Activated effector memory CD4-positive, alpha-beta T cell treated with anti-CD3 and anti-CD28 coated beads, Interleukin-2, amount 50 U/mL, for 16 hours (primary cell): ENCODE data around the gene SRRD.
"Not testable (repeated sequence)": the region's sequence is repeated elsewhere in the genome, so short reads cannot be mapped to it uniquely, and the experiment has no call there.

Experiments used
- DNase-seq: peaks from one replicate; pipeline ENCODE4 v3.0.0-alpha.2; 2020

Gene SRRD, protein sequence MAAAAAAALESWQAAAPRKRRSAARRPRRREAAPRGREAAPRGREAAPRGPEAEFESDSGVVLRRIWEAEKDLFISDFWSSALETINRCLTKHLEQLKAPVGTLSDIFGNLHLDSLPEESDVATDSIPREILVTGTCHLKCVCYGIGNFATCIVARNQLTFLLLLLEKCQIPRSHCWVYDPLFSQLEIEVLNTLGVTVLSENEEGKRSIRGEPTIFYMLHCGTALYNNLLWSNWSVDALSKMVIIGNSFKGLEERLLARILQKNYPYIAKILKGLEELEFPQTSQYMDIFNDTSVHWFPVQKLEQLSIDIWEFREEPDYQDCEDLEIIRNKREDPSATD

DNA sequence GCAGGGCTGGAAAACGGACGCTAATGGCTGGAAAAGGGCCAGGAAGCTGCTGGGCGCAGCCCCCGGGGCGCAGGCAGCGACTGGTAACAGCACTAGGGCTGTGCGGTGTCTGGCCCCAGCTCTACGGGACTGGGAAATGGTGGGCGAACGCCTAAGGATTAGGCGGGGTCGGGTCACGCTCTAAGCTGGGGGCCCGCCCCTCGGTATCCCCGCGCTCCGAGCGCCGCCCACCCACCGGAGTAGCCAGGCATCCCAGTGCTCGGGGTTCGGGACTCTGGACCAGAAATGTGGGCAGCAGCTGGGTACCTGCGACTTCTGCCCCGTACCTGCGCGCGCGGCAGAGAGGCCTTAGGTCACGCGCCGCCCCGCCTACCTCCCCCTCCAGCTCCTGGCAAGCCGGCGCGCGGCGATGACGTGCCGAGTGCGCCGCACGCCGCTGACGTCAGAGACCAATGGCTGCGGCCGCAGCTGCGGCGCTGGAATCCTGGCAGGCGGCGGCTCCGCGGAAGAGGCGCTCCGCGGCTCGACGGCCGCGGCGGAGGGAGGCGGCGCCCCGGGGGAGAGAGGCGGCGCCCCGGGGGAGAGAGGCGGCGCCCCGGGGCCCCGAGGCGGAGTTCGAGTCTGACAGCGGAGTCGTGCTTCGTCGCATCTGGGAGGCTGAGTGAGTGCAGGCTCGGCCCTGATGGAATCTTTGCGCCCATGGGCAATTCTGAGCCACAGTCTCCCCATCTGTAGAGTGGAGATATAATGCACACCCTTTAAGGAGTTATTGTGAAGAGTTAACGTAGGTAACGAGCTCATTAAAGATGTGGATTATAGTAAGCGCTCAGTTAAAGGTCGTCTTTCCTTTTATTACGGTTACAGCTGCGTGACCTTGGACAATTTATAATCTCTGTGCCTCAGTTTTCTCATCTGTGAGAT, at the start of gene SRRD, which contains the start of gene HPS4:
SRRD (plus strand) TSS at position 439 of the 921 bp plus-strand sequence; CDS start at position 453, 14 bp downstream.
HPS4 (minus strand) TSS at position 345 of the 921 bp plus-strand sequence. CDS start 2,021 bp downstream, outside the sequence.
- DNase-seq: peak; percentile 98

DNA sequence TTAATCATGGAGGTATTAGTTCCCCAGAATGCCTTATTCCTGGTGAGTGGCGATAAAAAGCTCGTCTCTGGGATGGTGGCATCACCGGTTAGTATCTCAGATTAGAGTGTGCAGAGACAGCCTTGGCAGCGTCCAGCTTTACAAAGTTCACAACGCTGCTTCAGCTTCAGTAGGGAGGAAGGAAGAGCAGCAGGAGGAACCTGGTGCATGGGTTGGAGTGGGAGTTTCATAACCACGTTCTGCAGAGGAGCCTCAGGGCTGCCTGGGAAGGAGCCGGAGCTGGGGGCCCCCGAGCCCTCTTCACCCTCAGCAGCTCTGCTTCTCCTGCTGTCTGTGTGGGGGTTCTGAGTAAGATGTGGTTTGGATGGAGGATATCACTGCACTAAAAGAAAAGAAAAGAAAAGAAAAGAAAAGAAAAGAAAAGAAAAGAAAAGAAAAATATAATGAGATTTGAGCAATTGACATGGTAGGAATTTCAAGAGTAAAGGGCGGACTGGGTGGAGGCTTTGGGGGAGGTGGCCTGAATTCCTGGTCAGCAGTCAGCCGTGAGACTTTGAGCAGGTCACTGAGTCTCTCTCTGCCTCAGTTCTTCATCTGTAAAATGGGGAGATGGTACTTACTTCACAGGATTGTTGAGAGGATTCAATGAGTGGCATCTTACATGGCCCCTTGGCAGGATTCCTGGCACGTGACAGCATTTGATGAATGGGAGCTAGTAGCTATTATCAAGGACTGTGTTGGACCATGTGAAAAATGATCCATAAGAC, 48.2 kb upstream of the SRRD start:
- DNase-seq: no peak

DNA sequence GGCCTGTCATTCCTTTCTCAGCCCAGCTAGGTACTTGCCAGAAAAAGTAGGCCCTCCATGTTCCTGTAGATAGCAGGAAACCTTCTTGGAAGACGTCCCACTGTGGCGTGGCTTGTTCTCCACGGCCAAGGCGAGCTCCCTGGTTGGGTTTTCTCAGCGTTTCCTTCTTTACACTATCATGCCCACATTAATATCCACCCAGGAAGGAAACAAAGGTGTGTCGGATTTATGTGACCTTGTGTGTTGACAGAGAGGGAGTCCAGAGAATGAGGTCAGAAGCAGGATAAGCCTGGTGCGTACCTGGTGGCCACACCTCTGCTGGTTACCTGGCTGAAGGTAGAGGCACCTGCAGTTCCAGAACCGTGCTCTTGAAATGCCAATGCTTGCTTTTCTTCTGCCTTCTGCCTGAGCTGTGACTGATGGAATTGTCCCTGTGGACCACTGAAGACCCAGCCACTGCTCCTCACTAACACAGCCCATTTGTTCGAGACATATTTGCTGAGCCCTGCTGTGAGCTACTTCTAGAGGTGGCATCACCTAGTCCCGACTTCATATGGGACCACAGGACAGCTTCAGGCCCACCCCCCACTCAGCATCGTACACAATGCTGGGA, 46.7 kb upstream of the SRRD start:
- no peak for DNase-seq

DNA sequence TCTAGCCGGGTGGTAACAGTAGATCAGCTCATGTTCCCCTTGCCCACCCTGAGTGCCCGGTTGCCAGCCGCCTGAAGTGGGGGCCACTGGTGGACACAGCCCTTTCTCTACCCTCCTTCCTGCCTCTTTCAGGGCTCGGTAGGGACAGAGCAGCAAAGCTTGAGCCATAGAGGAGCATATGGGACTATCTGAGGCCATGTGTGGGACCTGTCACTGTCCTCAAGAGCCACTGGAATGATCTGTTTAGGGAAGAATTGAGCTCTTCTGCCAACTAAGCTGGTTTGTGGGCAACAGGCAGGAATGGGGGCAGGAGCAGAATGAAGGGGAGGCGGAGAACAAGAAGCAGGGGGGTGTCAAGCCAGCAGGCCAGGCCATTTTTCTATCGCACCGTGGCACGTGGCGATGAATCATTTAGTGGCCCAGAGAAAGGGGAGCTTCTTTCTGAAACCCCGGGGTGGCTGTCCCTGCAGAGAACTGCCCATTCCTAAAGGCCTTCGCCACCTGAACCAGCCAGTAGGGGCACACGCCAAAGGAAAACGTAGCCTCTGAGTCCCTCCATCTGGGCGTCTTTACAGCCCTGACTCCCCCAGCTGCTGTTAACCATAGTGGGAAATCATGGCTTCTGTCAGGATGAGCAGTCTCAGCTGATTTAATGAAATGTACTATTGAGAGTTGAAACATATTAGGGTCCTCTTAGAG, 45.8 kb upstream of the SRRD start:
- DNase-seq: no peak

DNA sequence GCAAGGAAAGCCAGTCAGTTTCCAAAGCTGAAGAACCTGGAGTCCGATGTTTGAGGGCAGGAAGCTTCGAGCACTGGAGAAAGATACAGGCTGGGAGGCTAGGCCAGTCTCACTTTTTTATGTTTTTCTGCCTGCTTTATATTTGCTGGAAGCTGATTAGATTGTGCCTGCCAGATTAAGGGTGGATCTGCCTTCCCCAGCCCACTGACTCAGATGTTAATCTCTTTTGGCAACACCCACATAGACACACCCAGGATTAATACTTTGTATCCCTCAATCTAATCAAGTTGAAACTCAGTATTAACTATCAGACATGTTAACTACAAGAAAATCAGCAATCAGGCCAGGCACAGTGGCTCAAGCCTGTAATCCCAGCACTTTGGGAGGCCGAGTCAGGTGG, 44.9 kb upstream of the SRRD start:
- DNase-seq: not testable (repeated sequence)

GRCh38 chr22:26439559-26439958, 44.1 kb upstream of the SRRD start:
- no peak for DNase-seq

- no peak for DNase-seq
These were observed 41.5 kb upstream of the SRRD start for GRCh38 chr22:26442086-26442756.

DNA sequence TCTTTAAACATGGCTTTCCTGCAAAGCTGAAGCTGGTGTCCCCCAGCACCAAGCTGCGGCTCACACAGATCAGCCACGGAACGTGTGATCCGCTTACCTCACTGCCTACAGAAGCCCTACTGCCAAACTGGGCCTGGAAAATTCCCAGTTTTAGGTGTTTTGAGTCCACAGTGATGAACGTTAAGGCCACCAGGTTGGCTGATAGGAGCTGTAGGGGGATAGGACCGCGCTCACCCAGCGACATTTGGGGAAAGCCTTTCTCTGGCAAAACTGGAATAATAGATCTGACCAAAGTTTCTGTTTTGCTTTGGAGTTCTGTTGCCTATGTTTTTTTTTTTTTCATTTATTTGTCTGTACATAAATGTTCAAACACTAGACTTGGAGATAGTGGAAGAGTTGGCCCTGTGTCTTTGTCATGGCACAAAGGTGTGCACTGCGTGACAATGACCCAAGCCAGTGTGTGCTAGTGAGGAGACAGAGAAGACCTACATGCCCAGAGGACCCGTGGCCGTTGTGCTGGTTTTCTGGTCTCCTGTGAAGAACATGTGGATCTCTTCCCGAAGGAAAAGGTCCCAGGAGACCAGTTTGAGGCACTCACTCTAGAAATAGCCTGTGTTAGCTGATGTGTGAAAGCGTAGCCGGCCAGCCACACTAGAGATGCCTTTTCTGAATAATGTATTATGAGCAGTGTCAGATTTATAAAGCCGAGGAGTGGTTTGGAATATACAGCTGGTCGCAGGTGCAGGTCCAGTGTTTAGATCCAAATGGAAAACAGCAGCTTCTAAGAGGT, 39.6 kb upstream of the SRRD start:
- DNase-seq: no peak

DNA sequence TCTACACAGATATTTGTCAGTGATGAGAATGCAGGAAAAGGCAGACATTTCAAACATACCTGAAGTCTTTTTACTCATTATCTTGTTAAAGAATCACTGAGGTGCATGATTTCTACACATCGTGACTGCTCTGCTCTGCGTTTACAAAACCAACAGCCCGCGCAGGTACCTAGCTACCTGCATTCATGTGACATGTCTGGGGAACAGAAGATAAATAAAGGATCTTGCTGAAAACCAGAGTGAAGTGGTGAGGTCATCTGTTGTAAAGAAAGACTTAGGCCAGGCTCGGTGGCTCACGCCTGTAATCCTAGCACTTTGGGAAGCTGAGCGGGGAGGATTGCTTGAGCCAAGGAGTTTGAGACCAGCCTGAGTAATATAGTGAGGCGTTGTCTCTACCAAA, 38.9 kb upstream of the SRRD start:
- no peak for DNase-seq

- no peak for DNase-seq
These were observed 38.0 kb upstream of the SRRD start for GRCh38 chr22:26445577-26446275.

GRCh38 chr22:26446808-26447515, 36.7 kb upstream of the SRRD start:
- no peak for DNase-seq

- no peak for DNase-seq
These were observed 35.9 kb upstream of the SRRD start for GRCh38 chr22:26447584-26448329.

- no peak for DNase-seq
These were observed 35.3 kb upstream of the SRRD start for GRCh38 chr22:26448334-26448733.

DNA sequence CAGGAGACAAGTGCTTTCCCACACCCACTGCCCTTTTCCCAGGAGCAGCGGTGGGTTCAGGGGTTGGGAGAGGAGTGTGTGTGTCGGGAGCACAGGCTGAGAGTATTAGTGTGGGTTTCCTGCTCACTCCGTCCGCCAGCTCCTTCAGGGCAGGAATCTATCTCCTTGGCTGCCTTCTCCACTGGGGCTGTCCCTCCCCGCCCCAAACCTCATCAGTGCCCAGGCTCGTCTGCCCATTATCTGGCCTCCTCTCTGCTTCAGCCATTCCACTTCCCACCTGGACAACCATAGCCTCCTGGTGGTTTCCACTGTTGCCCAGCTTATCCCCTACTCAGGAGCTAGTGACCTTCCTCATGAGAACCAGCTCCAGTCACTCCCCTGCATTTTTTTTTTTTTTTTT, 34.7 kb upstream of the SRRD start:
- DNase-seq: no peak

- no peak for DNase-seq
These were observed 33.1 kb upstream of the SRRD start for GRCh38 chr22:26450453-26451185.

DNA sequence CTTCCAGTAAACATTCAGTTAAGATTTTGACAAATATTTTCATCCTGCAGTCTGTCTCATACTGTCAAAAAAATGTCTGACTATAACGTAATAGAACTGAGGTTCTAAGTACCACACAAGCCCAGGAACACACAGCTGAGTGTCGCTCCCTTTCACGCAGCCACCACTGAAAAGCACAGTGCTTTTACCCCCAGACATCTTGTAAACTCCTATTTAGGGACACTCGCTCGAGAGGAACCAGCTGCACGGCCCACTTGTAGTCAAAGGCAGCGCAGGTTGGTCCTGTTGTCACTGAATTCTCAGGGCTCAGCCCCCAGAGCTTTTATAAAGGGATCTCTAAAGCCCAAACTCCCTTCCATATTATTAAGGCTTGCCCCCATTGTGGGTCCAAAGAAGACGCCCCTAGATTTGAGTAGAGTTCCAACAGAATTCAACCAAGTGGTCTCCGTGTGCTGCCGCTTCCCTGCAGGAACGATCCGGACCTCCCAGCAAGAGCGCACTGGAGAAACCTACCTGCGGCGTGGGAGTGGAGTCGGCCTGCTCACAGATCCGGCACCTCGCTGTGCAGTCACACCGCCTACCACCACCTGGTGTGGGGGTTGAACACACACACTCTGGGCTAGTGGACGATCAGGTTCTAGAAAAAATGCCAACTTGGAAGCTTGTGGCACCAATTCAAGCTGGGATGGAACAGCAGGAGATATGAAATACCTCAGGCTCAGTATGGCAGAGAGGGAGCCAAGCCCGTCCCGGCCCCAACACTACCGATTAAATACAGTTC, 31.3 kb upstream of the SRRD start:
- no peak for DNase-seq

DNA sequence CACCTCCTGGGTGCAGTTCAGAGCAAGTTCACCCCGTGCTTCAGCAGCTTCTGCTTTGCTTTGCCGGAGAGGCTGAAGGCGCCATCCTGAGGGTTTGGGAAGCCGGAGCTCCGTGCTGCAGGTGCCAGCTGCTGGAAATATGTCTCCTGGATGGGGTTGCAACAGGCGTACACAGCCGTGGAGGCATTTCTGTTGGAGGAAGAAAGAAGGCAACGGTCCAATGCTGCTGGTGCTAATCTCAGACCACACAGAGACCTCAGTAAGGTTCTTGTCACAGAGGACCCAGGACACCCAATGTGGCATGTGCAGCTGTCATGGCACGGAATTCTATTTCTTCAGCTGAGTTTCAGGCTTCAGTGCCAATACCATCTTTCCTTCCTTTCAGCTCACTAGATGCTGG, 30.5 kb upstream of the SRRD start:
- DNase-seq: no peak
